Activated CD4-positive, alpha-beta T cell treated with anti-CD3 and anti-CD28 coated beads, Interleukin-2, amount 50 U/mL, for 4 hours (primary cell): ENCODE results near the gene THRA.

ENCODE experiments used
- DNase-seq, 2 experiments: peaks; one replicate each; pipeline ENCODE4 v3.0.0-alpha.2; 2020

Gene THRA

GRCh38 chr17:40064971-40065768, 2.4 kb downstream of the THRA start:
- DNase-seq = no peak

- no peak for DNase-seq
Measured at GRCh38 chr17:40065769-40066510, 3.2 kb downstream of the THRA start.

- no peak for DNase-seq
Measured at GRCh38 chr17:40067710-40068109, 4.9 kb downstream of the THRA start.

- no peak for DNase-seq
Measured at GRCh38 chr17:40068129-40068581, 5.4 kb downstream of the THRA start.

GRCh38 chr17:40068584-40068916, 5.8 kb downstream of the THRA start:
- no peak for DNase-seq

GRCh38 chr17:40068917-40069750, 6.4 kb downstream of the THRA start:
- peak; percentile 80 to 86 for DNase-seq

- DNase-seq = no peak
Measured at GRCh38 chr17:40069751-40070708, 7.3 kb downstream of the THRA start.

GRCh38 chr17:40070709-40071312, 8.0 kb downstream of the THRA start:
- no peak for DNase-seq

GRCh38 chr17:40071313-40072039, 8.7 kb downstream of the THRA start:
- DNase-seq = no peak

GRCh38 chr17:40072040-40072734, 9.4 kb downstream of the THRA start:
- DNase-seq = no peak

GRCh38 chr17:40072735-40073346, 10.1 kb downstream of the THRA start:
- no peak for DNase-seq

GRCh38 chr17:40073454-40074174, 10.8 kb downstream of the THRA start:
- no peak for DNase-seq

GRCh38 chr17:40074175-40074512, 11.4 kb downstream of the THRA start:
- no peak for DNase-seq

- DNase-seq = no peak
Measured at GRCh38 chr17:40074871-40075200, 12.1 kb downstream of the THRA start.

GRCh38 chr17:40075201-40075941, 12.6 kb downstream of the THRA start:
- peak; percentile 65 to 73 for DNase-seq

GRCh38 chr17:40075942-40076498, 13.3 kb downstream of the THRA start:
- no peak for DNase-seq

GRCh38 chr17:40076591-40076990, 13.8 kb downstream of the THRA start:
- no peak for DNase-seq

- DNase-seq = no peak
Measured at GRCh38 chr17:40079545-40079944, 16.8 kb downstream of the THRA start.
